EH (cell line): ENCODE results near the gene GBF1.
A peak's percentile ranks its signal among the peaks of the same experiment; 100 is the strongest.

Experiments used
- DNase-seq: peaks from one replicate; pipeline ENCODE4 v3.0.0-alpha.2; 2015; ENCODE audit warnings: low read depth

The GBF1 gene

GRCh38 chr10:102342958-102343357 lies 97.6 kb downstream of the GBF1 start:
- DNase-seq: peak; percentile 77

- DNase-seq: peak; percentile 49
These were observed 98.7 kb downstream of the GBF1 start for GRCh38 chr10:102344067-102344466.

DNA sequence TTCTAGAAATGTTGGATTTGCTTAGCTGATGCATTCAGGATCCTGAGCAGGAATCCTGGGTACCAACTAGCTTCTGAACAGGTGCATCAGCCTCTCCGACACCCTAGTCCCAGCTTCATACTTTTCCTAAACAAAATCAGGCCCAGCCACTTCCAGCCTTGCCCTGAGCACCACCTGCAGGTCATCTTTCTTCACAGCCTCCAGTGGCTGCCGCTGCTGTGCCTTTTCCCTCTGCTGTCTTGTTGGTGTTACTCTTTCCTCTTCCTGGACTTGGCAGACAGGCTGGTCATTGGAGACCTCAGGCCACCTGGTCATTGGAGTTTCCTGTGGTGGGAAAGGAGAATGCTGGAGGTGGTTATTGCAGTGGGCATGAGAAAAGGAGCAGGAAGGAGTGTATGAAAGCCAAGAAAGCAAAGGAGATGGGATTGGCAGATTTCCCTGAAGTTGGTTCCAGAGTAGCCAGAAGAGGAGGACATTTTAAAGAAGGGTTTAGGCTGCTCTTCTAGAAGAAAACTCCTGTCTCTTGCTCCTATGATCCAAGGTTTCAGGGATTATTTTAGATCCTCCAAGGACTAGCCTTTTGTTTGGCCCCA lies 102.0 kb downstream of the GBF1 start:
- DNase-seq: peak; percentile 55

DNA sequence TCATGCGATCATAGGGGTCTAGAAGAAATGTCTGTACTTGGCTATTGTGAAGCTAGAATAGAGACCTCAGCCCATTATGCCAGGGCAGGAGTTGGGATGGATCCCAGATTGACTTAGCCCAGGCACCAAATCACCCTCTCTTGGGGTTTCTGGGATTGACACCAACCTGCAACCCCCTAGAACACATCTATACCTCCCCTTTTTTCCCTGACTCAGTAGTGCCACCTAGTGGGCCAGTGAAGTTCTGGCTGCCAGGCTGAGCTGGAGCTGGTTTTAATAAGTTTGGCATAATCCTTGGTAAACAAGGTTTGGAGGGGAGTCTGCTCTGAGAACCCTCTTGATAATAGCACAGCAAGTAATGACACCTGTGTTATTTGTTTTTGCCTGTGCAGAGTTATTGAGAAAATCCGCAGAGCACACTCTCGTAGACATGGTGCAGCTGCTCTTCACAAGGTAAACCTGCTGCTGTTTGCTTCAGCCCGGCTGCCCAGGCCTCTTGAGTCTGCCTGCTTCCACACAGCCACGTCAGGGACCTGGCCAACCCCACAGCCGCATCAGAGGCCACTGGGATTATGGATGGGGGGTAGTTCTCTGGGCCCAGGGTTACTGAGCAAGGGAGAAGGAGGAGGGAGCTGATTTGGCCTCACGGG lies 106.9 kb downstream of the GBF1 start:
- peak; percentile 70 for DNase-seq

DNA sequence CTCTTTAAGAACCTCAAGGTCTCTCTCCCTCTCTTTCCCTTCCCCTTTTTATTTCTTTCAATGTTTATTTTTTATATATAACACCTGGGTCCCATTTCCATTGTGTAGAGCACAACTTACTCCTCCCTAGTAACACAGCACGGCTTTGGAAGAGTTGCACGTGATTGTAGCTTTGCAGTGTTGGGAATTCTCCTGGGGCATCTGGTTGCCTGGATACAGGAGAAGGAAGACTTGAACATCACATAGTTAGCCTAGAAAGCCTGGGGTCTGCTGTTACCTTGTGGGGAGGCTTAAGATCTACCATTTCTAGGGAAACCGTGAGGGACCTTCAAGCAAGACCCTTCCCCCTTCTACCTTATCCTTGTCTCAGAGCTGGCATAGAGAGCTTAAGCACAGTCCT lies 109.1 kb downstream of the GBF1 start:
- no peak for DNase-seq

DNA sequence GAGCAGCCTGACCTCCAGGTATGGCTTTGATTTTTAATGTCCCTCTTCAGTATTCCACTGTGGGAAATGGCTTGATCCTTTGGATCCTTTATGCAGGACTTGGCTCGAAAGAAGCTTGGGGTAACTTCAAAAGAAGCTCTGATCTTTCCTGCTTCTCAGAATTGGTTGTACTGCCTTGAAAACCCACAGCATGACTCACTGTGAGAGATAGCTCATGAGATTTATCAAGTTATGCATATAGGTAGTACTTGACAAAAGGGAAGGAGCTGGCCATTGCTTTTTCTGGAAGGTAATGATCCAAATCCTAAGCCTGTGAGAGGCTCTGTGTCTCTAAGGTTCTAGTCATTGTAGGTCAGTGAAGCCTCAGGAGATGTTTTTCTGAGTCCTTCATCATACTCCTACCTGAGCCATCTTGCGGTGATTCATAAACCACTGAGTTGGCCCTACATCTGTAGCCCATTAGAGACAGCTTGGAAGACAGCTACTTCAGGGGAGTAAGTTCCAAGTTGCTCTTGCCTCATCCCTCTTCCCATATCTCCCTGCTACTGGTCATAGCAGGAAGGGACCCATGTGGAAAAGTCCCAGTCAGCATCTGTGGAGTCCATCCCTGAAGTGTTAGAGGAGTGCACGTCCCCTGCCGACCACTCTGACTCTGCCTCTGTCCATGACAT lies 113.5 kb downstream of the GBF1 start:
- no peak for DNase-seq

GRCh38 chr10:102367441-102367840 lies 122.1 kb downstream of the GBF1 start:
- peak; percentile 35 for DNase-seq

GRCh38 chr10:102368077-102368476 lies 122.7 kb downstream of the GBF1 start:
- peak; percentile 18 for DNase-seq

GRCh38 chr10:102371295-102371694 lies 126.0 kb downstream of the GBF1 start:
- DNase-seq: no peak

GRCh38 chr10:102375250-102375649 lies 129.9 kb downstream of the GBF1 start:
- no peak for DNase-seq

GRCh38 chr10:102375867-102376266 lies 130.5 kb downstream of the GBF1 start:
- DNase-seq: peak; percentile 6

DNA sequence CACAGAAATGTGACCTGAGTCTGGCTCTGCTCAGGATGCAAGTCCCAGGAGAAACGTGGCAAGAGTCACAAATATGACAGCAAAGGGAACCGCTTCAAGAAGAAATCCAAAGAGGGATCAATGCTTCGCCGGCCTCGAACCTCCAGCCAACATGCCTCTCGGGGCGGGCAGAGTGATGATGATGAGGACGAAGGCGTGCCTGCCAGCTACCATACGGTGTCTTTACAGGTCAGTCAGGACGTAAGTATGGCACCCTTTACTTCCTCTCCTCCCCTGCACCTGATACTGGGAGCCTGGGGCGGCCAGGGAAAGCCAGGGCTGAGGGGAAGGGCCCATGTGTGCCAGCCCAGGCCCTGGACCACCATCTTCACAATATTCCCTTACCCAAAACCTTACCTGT lies 131.6 kb downstream of the GBF1 start:
- DNase-seq: no peak

DNA sequence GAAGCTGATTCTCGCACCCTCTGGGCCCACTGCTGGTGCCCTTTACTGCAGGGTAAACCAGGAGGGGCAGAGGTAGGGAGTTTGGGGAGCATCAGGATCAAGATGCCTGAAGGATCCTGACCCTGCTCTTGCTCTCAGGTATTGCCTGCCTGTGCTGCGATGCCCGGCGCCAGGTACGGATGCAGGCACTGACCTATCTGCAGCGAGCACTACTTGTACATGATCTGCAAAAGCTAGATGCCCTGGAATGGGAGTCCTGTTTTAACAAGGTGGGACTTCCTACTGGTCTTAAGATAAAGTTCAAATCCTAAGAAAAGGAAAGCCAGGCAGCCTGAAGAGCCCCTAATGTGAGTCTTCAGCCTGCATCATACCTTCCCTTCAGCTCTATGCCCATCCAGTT lies 134.1 kb downstream of the GBF1 start:
- DNase-seq: no peak

DNA sequence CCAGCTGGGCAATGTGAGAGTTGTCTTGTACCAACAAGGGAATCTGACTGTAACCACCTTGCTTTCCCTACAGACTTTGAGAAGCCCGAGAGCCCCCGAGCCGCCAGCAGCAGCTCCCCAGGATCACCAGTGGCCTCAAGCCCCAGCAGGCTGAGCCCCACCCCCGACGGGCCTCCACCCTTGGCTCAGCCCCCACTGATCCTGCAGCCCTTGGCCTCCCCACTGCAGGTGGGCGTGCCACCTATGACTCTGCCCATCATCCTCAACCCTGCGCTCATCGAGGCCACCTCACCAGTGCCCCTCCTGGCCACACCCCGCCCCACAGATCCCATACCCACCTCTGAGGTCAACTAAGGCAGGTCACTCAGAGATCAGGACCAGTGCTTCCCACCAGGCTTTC lies 136.7 kb downstream of the GBF1 start:
- no peak for DNase-seq

GRCh38 chr10:102382871-102383270 lies 137.5 kb downstream of the GBF1 start:
- no peak for DNase-seq

DNA sequence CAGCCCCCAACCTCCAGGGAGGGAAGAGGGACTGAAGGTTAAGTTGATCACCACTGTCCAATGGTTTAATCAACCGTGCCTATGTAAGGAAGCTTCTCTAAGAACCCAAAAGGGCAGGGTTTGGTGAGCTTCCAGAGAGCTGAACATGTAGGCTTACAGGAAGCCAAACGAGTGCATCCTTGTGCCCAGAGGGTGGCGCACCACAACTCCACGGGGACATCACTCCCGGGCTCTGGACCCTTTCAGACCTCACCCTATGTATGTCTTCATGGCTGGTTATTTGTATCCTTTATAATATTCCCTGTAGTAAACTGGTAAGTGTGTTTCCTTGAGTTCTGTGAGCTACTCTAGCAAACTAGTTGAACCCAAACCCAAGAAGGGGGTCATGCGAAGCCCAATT lies 138.7 kb downstream of the GBF1 start:
- DNase-seq: peak; percentile 27

DNA sequence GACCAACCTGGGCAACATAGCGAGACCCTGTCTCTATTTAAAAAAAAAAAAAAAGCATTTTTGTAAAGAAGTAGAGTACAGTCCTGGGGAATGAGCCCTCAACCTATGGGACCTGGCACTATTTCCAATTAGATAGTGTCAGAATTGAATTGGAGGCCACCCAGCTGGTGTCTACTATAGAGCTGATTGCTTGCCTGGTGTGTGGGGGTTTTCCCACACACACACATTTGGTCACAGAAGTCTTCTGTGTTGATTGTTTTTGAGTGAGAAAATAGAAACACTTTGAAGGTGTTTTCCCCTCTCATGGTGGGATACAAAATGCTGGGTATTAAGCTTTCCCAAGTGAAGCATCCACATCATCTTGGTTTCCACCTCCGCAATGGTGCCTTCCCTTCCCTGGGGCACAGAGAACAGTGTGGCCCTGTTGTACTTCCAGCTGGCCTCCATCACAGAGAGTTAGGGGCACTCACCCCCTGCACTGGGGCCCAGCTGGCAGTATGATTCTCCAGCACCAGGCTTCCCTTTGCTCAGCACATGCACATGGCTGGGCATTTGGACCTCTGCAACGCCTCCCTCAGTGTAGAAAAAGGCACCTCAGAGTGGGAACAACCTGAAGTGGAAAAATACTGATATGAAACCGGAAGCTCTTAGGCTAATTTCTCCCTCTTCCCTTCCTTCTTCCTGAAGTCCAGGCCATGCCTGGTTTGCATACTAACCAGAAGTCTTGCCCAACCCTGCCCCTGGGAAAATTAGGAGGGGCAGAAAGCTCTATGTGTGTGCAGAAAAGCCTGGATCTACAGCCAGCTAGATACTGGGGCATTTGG lies 139.5 kb downstream of the GBF1 start:
- peak; percentile 45 for DNase-seq

DNA sequence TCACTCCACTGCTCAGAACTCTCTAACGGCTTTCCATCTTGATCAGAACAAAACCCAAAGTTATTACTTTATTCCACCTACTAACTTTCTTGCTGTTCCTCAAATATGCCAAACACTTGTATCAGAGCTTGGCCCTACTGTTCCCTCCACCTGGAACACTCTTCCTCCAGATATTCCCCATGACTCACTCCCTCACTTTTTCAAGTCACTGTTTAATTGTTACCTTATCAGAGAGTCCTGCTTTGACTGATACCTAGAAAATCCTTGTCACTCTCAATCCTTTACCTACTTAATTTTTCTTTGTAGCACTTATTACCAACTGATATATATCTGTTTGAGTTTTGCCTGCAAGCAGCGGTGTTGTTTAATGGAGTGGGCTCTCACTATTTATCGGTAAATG lies 144.6 kb downstream of the GBF1 start:
- DNase-seq: no peak

DNA sequence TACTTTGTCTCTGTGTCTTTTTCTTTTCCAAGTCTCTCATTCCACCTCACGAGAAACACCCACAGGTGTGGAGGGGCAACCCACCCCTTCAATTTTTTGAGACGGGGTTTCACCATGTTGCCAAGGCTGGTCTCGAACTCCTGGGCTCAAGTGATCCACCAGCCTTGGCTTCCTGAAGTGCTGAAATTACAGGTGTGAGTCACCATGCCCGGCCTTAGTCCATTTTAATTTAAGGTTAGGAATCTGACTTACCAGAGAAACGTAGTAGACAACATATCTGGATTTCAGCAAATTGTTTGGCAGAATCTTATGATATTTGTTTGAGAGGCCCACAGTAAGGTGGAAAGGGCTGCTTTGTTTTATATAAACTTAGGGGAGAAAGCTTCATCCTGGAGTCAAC lies 147.0 kb downstream of the GBF1 start:
- DNase-seq: no peak

DNA sequence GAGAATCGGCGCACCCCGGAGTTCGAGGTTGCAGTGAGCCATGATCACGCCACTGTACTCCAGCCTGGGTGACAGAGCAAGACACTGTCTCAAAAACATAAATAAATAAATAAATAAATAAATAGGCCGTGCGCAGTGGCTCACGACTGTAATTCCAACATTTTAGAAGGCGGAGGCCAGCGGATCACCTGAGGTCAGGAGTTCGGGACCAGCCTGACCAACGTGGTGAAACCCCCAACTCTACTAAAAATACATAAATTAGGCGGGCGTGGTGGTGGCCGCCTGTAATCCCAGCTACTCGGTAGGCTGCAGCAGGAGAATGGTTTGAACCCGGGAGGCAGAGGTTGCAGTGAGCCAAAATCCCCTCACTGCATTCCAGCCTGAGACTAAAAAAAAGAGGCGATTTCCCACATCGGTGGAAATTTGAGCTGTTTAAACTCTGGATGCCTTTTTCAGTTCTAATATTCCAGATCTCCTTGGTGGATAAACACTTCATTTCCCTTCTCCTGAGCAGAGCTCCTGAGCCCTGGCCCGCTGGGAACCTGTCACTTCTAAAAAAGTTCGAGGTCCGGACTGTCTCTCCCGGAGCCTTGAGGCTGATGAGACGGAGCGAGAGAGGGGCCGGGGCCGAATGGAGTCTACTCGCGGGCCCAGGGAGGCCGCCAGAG lies 148.2 kb downstream of the GBF1 start:
- no peak for DNase-seq

- peak; percentile 93 for DNase-seq
These were observed 148.9 kb downstream of the GBF1 start for GRCh38 chr10:102394079-102394800.
